ENCODE data around the gene PXT1.

PXT1 gene

DNA sequence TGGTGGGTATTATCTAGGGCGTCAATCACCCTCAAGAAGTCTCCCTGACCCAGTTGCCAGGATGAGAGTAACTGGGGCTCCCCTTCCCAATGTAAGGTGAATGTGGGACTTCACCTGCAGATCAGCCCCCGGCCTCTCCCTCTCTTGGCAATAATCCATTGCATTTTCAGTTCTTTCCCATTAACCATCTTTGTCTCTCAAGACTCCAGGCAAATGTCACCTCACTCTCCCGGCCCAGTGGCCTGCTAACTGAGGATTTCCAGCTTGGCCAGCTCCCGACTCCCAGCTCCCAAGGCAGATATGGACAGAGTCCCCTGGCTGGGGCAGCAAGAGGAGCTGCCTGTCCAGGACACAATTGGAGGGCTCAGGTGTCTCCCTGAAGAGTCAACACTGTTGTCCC, 62.5 kb downstream of the PXT1 start:
- Histone ChIP-seq H3K36me3 (ENCODE audit: control insufficient read depth, insufficient read depth, low read length) (no peaks in the 10 kb centered on the region), H3K27ac (ENCODE audit: insufficient read depth, low read depth, low read length, poor library complexity, severe bottlenecking) (no peak overlapping the region), H3K4me3 (ENCODE audit: insufficient read depth, low read depth, low read length) (no peak overlapping the region), H3K27me3 (ENCODE audit: control insufficient read depth, insufficient read depth, low read length, poor library complexity, severe bottlenecking) (peaks cover under 1% of the 10 kb centered on the region), H3K9me3 (ENCODE audit: control insufficient read depth, low read length) (no peaks in the 10 kb centered on the region), H3K4me1 (ENCODE audit: control insufficient read depth, insufficient read depth, low read length) (no peaks in the 10 kb centered on the region)
- 92 to 93% methylated on average over 4 of the region's 4 CpGs for WGBS, 2 experiments

DNA sequence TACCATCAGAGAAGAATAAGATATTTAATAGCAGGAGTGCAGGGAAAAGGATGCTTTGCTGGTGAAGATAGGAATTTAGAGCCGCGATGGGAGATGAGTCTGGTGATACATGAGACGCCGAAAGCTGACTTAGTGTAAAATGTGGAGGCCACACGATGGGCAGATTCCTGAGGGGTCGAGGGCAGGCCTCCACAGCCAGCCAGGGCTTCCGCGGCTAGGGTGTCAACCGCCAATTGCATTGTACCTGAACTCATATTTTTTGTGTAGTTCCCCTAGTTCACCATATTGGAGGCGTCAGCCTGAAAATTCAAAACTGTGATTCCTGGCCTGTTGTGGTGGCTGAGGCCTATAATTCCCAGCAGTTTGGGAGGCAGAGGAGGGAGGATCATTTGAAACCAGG, 63.7 kb downstream of the PXT1 start:
- no peaks in the 10 kb centered on the region for H3K9me3 ChIP-seq (ENCODE audit: control insufficient read depth, low read length)
- H3K4me1 ChIP-seq (ENCODE audit: control insufficient read depth, insufficient read depth, low read length) = no peaks in the 10 kb centered on the region
- no peaks in the 10 kb centered on the region for H3K27me3 ChIP-seq (ENCODE audit: control insufficient read depth, insufficient read depth, low read length, poor library complexity, severe bottlenecking)
- WGBS, 2 experiments = 95% methylated on average over 10 of the region's 10 CpGs
- no peaks in the 10 kb centered on the region for H3K36me3 ChIP-seq (ENCODE audit: control insufficient read depth, insufficient read depth, low read length)
- H3K4me3 ChIP-seq (ENCODE audit: insufficient read depth, low read depth, low read length) = no peak overlapping the region
- no peak overlapping the region for H3K27ac ChIP-seq (ENCODE audit: insufficient read depth, low read depth, low read length, poor library complexity, severe bottlenecking)

DNA sequence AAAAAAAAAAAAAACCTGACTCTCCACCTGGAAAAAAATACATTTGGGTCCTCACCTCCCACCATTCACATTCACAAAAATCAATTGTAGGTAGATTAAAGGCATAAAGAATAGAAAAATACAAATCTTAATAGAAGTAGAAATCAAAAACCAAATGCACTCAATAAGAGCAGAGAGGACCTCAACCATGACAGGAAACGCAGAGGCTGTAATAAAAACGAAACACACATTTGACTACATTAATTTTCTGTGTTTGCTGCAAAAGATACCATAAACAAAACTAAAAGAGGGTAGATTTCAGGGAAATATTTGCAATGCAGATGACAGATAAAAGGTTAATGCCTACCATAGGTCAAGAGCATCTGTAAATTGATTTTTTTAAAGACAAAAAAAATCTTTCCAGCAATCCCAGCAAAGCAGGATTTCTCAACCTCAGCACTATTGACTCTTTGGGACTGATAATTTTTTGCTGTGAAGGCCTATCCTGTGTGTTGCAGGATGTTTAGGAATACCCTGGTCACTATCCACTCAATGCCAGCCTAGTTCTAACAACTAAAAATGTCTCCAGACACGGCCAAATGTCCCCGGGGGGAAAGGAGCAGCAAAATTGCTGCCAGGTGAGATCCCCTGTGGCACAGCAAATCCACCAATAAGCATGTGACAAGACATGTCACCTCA, 64.3 kb downstream of the PXT1 start:
- H3K9me3 ChIP-seq (ENCODE audit: control insufficient read depth, low read length) = no peaks in the 10 kb centered on the region
- 90 to 92% methylated on average over 4 of the region's 4 CpGs for WGBS, 2 experiments
- H3K36me3 ChIP-seq (ENCODE audit: control insufficient read depth, insufficient read depth, low read length) = no peaks in the 10 kb centered on the region
- H3K4me1 ChIP-seq (ENCODE audit: control insufficient read depth, insufficient read depth, low read length) = no peaks in the 10 kb centered on the region
- H3K4me3 ChIP-seq (ENCODE audit: insufficient read depth, low read depth, low read length) = no peak overlapping the region
- H3K27ac ChIP-seq (ENCODE audit: insufficient read depth, low read depth, low read length, poor library complexity, severe bottlenecking) = no peak overlapping the region
- no peaks in the 10 kb centered on the region for H3K27me3 ChIP-seq (ENCODE audit: control insufficient read depth, insufficient read depth, low read length, poor library complexity, severe bottlenecking)

DNA sequence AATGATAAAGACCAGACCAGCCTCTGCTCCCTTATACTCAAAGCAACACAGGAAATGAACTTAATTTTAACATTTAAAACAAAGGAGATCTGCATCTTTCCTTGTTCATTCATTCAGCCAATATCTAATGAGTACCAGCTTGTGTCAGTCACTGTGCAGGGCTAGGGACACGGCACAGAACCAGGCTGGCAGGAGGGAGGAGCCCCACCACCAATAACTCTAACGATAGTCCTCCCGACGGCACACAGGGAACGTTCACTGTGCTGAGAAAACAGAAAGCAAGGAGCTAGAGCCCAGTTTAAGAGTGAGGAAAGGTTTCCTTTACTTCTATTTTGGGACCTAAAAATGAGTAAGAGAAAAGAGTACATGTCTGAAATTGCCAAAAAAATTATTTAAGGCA, 65.1 kb downstream of the PXT1 start:
- H3K27ac ChIP-seq (ENCODE audit: insufficient read depth, low read depth, low read length, poor library complexity, severe bottlenecking) = no peak overlapping the region
- H3K4me1 ChIP-seq (ENCODE audit: control insufficient read depth, insufficient read depth, low read length) = no peaks in the 10 kb centered on the region
- H3K9me3 ChIP-seq (ENCODE audit: control insufficient read depth, low read length) = no peaks in the 10 kb centered on the region
- no peaks in the 10 kb centered on the region for H3K27me3 ChIP-seq (ENCODE audit: control insufficient read depth, insufficient read depth, low read length, poor library complexity, severe bottlenecking)
- H3K36me3 ChIP-seq (ENCODE audit: control insufficient read depth, insufficient read depth, low read length) = no peaks in the 10 kb centered on the region
- WGBS, 2 experiments = 81 to 86% methylated on average over 5 of the region's 5 CpGs
- H3K4me3 ChIP-seq (ENCODE audit: insufficient read depth, low read depth, low read length) = no peak overlapping the region

DNA sequence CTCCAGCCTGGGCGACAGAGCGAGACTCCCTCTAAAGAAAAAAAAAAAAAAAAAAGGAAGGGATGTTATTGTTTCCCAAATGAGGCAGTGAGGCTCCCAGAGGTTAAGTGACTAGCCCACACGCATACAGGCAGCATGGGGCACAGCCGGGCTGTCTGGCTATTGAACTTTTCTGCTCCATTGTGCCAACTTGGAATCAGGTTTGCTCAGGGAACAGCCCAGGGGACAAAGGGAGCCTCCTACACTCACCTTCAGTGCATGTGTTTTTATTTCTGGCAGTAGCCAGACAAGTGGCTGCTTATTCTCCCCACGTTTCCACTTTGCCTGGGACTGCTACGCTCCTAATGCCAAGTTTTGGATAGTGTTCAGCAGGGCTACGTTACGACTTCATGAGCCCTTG, 65.9 kb downstream of the PXT1 start:
- no peaks in the 10 kb centered on the region for H3K27me3 ChIP-seq (ENCODE audit: control insufficient read depth, insufficient read depth, low read length, poor library complexity, severe bottlenecking)
- H3K9me3 ChIP-seq (ENCODE audit: control insufficient read depth, low read length) = no peaks in the 10 kb centered on the region
- no peaks in the 10 kb centered on the region for H3K36me3 ChIP-seq (ENCODE audit: control insufficient read depth, insufficient read depth, low read length)
- no peak overlapping the region for H3K4me3 ChIP-seq (ENCODE audit: insufficient read depth, low read depth, low read length)
- 62 to 64% methylated on average over 8 of the region's 8 CpGs for WGBS, 2 experiments
- H3K4me1 ChIP-seq (ENCODE audit: control insufficient read depth, insufficient read depth, low read length) = no peaks in the 10 kb centered on the region
- no peak overlapping the region for H3K27ac ChIP-seq (ENCODE audit: insufficient read depth, low read depth, low read length, poor library complexity, severe bottlenecking)

DNA sequence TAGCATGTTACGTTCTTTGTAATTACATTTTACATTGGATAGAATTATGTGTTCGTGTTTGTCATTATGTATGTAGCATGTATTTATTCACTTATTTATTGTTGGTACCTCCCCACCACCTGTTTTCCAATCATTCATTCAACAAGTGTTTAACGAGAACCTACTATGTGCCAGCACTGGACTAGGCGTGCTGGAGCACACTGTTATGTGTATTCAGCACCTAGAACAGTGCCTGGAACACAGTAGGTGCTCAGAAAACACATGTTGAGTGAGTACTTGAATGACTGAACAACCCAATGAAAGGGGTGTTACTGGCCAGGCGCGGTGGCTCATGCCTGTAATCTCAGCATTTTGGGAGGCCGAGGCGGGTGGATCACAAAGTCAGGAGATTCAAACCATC, 66.5 kb downstream of the PXT1 start:
- Histone ChIP-seq H3K27ac (ENCODE audit: insufficient read depth, low read depth, low read length, poor library complexity, severe bottlenecking) (no peak overlapping the region), H3K36me3 (ENCODE audit: control insufficient read depth, insufficient read depth, low read length) (no peaks in the 10 kb centered on the region), H3K27me3 (ENCODE audit: control insufficient read depth, insufficient read depth, low read length, poor library complexity, severe bottlenecking) (no peaks in the 10 kb centered on the region), H3K9me3 (ENCODE audit: control insufficient read depth, low read length) (no peaks in the 10 kb centered on the region), H3K4me3 (ENCODE audit: insufficient read depth, low read depth, low read length) (no peak overlapping the region), H3K4me1 (ENCODE audit: control insufficient read depth, insufficient read depth, low read length) (no peaks in the 10 kb centered on the region)
- 94% methylated on average over 6 to 8 of the region's 8 CpGs for WGBS, 2 experiments

DNA sequence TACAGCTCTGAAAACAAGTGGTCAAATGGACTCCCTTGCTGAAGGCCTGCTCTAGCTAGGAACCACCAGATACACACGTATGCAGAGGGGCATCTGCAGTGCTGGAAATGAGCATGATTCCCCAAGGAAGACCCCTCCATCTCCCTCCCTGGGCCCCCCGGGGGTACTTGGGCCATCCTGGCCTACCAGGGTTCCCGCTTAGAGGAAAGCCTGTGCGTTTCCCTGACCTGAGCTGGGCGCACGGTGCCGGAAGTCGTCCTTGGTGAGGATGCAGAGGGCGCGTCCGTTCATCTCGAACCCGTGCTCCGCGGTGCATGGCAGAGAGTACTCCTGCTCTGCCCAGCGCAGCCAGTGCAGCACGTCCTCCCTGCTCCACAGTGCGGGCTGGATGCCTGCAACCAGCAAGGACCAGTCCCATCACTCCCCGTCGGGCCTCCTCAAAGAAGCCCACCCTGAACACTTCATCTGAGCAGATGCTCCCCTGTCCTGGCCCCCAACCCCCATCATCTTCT, 67.0 kb downstream of the PXT1 start:
- WGBS, 2 experiments = 93 to 96% methylated on average over 20 of the region's 20 CpGs

DNA sequence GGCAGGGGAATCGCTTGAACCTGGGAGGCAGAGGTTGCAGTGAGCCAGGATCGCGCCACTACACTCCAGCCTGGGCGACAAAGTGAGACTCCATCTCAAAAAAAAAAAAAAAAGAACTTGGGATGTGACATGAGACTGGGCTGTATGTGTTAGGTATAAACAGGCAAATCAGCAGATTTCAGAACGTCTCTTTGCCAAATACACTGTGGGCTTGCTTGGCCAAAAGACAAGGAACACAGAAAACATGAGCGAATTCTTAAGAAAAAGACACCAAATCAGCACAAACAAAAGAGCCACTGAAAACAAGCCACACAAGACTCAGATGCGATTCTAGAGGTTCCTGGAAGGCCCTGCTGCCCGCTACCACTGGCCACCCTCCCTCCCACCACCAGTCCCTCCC, 67.7 kb downstream of the PXT1 start:
- H3K27me3 ChIP-seq (ENCODE audit: control insufficient read depth, insufficient read depth, low read length, poor library complexity, severe bottlenecking) = no peaks in the 10 kb centered on the region
- no peaks in the 10 kb centered on the region for H3K9me3 ChIP-seq (ENCODE audit: control insufficient read depth, low read length)
- WGBS, 2 experiments = 87 to 92% methylated on average over 8 of the region's 8 CpGs
- H3K4me1 ChIP-seq (ENCODE audit: control insufficient read depth, insufficient read depth, low read length) = no peaks in the 10 kb centered on the region
- no peaks in the 10 kb centered on the region for H3K36me3 ChIP-seq (ENCODE audit: control insufficient read depth, insufficient read depth, low read length)
- H3K4me3 ChIP-seq (ENCODE audit: insufficient read depth, low read depth, low read length) = no peak overlapping the region
- H3K27ac ChIP-seq (ENCODE audit: insufficient read depth, low read depth, low read length, poor library complexity, severe bottlenecking) = no peak overlapping the region

More for the DNA sequence above, 67.0 kb downstream of the PXT1 start:
- Histone ChIP-seq H3K36me3 (ENCODE audit: control insufficient read depth, insufficient read depth, low read length) (no peaks in the 10 kb centered on the region), H3K27ac (ENCODE audit: insufficient read depth, low read depth, low read length, poor library complexity, severe bottlenecking) (no peak overlapping the region), H3K27me3 (ENCODE audit: control insufficient read depth, insufficient read depth, low read length, poor library complexity, severe bottlenecking) (no peaks in the 10 kb centered on the region), H3K4me3 (ENCODE audit: insufficient read depth, low read depth, low read length) (no peak overlapping the region), H3K4me1 (ENCODE audit: control insufficient read depth, insufficient read depth, low read length) (no peaks in the 10 kb centered on the region), H3K9me3 (ENCODE audit: control insufficient read depth, low read length) (no peaks in the 10 kb centered on the region)

DNA sequence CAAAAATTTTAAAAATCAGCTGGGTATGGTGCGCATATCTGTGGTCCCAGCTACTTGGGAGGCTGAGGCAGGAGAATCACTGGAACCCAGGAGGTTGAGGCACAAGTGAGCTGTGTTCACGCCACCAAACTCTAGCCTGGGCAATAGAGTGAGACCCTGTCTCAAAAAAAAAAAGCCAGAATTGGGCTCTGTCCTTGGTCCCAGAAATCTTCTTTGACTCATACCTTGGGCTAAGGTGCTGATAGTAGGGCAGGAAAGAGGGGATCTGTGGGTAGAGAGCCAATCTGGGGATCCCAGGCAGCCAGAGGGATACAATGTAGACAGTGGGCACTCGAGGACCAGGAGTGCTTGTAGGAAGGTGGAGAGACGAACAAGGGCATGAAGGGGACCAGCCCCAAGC, 68.5 kb downstream of the PXT1 start:
- 93 to 96% methylated on average over 4 of the region's 4 CpGs for WGBS, 2 experiments
- H3K36me3 ChIP-seq (ENCODE audit: control insufficient read depth, insufficient read depth, low read length) = no peaks in the 10 kb centered on the region
- H3K4me1 ChIP-seq (ENCODE audit: control insufficient read depth, insufficient read depth, low read length) = no peaks in the 10 kb centered on the region
- H3K27me3 ChIP-seq (ENCODE audit: control insufficient read depth, insufficient read depth, low read length, poor library complexity, severe bottlenecking) = no peaks in the 10 kb centered on the region
- no peaks in the 10 kb centered on the region for H3K9me3 ChIP-seq (ENCODE audit: control insufficient read depth, low read length)
- no peak overlapping the region for H3K4me3 ChIP-seq (ENCODE audit: insufficient read depth, low read depth, low read length)
- H3K27ac ChIP-seq (ENCODE audit: insufficient read depth, low read depth, low read length, poor library complexity, severe bottlenecking) = no peak overlapping the region

DNA sequence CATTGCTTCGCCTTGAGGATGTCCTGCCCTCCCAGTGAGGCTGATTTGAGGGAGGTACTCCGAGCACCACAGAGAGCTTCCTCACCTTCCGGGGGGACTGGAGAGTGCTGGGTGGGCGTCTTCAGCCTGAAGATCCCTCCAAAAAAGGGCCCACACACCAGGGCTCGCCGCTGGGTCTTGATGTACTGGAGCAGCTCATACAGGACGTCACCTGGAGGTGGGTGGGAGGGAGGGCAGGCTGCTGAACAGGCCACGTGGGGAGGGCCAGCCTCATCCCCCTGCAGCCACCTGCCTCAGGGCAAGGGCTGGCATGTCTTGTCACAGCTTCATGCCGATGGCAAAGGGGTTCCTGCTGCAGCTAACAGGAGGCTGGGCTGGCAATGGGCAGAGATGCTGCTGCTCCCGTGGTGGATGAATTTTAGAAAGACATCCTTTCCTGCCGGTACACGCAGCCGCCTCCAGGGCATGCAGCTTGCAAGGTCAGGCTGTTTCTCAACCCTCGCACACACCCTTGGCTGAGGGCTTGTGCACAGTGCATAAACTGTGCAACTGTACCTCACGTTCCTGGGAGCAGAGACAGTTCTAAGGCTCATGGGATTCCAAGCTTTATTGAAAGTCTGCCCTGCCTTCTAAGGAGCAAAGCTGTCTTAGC, 69.2 kb downstream of the PXT1 start:
- H3K4me1 ChIP-seq (ENCODE audit: control insufficient read depth, insufficient read depth, low read length) = no peaks in the 10 kb centered on the region
- no peaks in the 10 kb centered on the region for H3K9me3 ChIP-seq (ENCODE audit: control insufficient read depth, low read length)
- H3K36me3 ChIP-seq (ENCODE audit: control insufficient read depth, insufficient read depth, low read length) = no peaks in the 10 kb centered on the region
- H3K27ac ChIP-seq (ENCODE audit: insufficient read depth, low read depth, low read length, poor library complexity, severe bottlenecking) = no peak overlapping the region
- no peaks in the 10 kb centered on the region for H3K27me3 ChIP-seq (ENCODE audit: control insufficient read depth, insufficient read depth, low read length, poor library complexity, severe bottlenecking)
- H3K4me3 ChIP-seq (ENCODE audit: insufficient read depth, low read depth, low read length) = no peak overlapping the region
- 75 to 78% methylated on average over 15 of the region's 15 CpGs for WGBS, 2 experiments

Data from ectodermal cell (in vitro differentiated cells).